ENCODE results near the gene CALCR.

- TF ChIP-seq CTCF (IDR thresholded peaks at IDR 0.05) (no peak), EZH2 (IDR thresholded peaks at IDR 0.05; ENCODE audit: borderline replicate concordance, insufficient read depth, low read depth, low read length, poor library complexity, severe bottlenecking) (no peak)
These were observed 38.9 kb downstream of the CALCR start for GRCh38 chr7:93535616-93536015.
